IMR-90 (cell line): Measurements from ENCODE around the gene MRC2.

Source experiments
- CHD1 ChIP-seq: IDR thresholded peaks from 2 replicates; pipeline ENCODE4 v1.6.1; 2012; ENCODE audit warnings: low read depth, low read length, improper control_type of control experiment
- CTCF ChIP-seq: conservative IDR thresholded peaks from 2 replicates; pipeline ENCODE4 v1.5.1; 2012; ENCODE audit warnings: mild to moderate bottlenecking, low read depth, low read length, improper control_type of control experiment
- RAD21 ChIP-seq: IDR thresholded peaks from 2 replicates; pipeline ENCODE4 v1.6.1; 2012; ENCODE audit warnings: low read length, improper control_type of control experiment
- RCOR1 ChIP-seq: IDR thresholded peaks from 2 replicates; pipeline ENCODE4 v1.6.1; 2012; ENCODE audit warnings: mild to moderate bottlenecking, low read length, improper control_type of control experiment; ENCODE audit not compliant: insufficient replicate concordance
- RFX5 ChIP-seq: IDR thresholded peaks from 2 replicates; pipeline ENCODE4 v1.8.0; 2012; ENCODE audit warnings: low read depth, mild to moderate bottlenecking, low read length, moderate library complexity
- USF2 ChIP-seq: fragments of 150-350 bp; IDR thresholded peaks from 2 replicates; pipeline ENCODE4 v1.6.1; 2017; ENCODE audit warnings: mild to moderate bottlenecking, antibody characterized with exemption, low read length, low read depth
- TF ChIP-seq, protein P1 (sequence below): fragments of 150-350 bp; IDR thresholded peaks from 2 replicates; pipeline ENCODE4 v1.6.1; 2016; ENCODE audit warnings: low read depth, mild to moderate bottlenecking, low read length, moderate library complexity, borderline replicate concordance

- TF ChIP-seq CTCF, result no peak
- no peak for TF ChIP-seq CHD1
- TF ChIP-seq RFX5, result no peak
- no peak for TF ChIP-seq USF2
- no peak for TF ChIP-seq RCOR1
- TF ChIP-seq RAD21, result no peak
- TF ChIP-seq, protein P1, sequence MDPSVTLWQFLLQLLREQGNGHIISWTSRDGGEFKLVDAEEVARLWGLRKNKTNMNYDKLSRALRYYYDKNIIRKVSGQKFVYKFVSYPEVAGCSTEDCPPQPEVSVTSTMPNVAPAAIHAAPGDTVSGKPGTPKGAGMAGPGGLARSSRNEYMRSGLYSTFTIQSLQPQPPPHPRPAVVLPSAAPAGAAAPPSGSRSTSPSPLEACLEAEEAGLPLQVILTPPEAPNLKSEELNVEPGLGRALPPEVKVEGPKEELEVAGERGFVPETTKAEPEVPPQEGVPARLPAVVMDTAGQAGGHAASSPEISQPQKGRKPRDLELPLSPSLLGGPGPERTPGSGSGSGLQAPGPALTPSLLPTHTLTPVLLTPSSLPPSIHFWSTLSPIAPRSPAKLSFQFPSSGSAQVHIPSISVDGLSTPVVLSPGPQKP, result no peak
These were observed 42.8 kb downstream of the MRC2 start for GRCh38 chr17:62670202-62670821.
